H9 (cell line): Measurements from ENCODE around the gene PPP1R27. TPM values are rescaled to one million over a fixed set of nuclear protein-coding genes. Genes with fewer than 3 reads are reported as not detected.

ENCODE experiments used
- DNase-seq: peaks from one replicate; pipeline ENCODE4 v3.0.0-alpha.2; 2017
- H2AFZ ChIP-seq: one replicate; pipeline ENCODE4 v1.6.1; 2013; ENCODE audit warnings: mild to moderate bottlenecking, low read length, control low read depth, moderate library complexity
- H2AK5ac ChIP-seq: 2 replicates; pipeline ENCODE4 v1.6.1; 2013; ENCODE audit warnings: low read length, control low read depth, mixed read lengths; ENCODE audit not compliant: insufficient read length
- H2BK120ac ChIP-seq: one replicate; pipeline ENCODE4 v1.6.1; 2013; ENCODE audit warnings: low read depth, mild to moderate bottlenecking, low read length, control low read depth, inconsistent platforms; ENCODE audit not compliant: poor library complexity, severe bottlenecking
- H2BK12ac ChIP-seq: 2 replicates; pipeline ENCODE4 v1.6.1; 2013; ENCODE audit warnings: low read length, control low read depth, mixed read lengths, low read depth; ENCODE audit not compliant: insufficient read length
- H2BK15ac ChIP-seq: 2 replicates; pipeline ENCODE4 v1.6.1; 2013; ENCODE audit warnings: low read depth, low read length, control low read depth
- H2BK20ac ChIP-seq: one replicate; pipeline ENCODE4 v1.6.1; 2013; ENCODE audit warnings: low read depth, mild to moderate bottlenecking, low read length, control low read depth, inconsistent platforms; ENCODE audit not compliant: poor library complexity, severe bottlenecking
- H2BK5ac ChIP-seq: 2 replicates; pipeline ENCODE4 v1.6.1; 2013; ENCODE audit warnings: low read length, control low read depth, mixed read lengths; ENCODE audit not compliant: insufficient read length
- H3K14ac ChIP-seq: 2 replicates; pipeline ENCODE4 v1.6.1; 2013; ENCODE audit warnings: low read length, control low read depth; ENCODE audit not compliant: insufficient read depth
- H3K18ac ChIP-seq: 2 replicates; pipeline ENCODE4 v1.6.1; 2013; ENCODE audit warnings: low read depth, mild to moderate bottlenecking, mixed read lengths, low read length, control low read depth; ENCODE audit not compliant: insufficient read length
- H3K23ac ChIP-seq: 2 replicates; pipeline ENCODE4 v1.6.1; 2013; ENCODE audit warnings: low read length, control low read depth, mixed read lengths, low read depth; ENCODE audit not compliant: insufficient read length
- H3K23me2 ChIP-seq: 2 replicates; pipeline ENCODE4 v1.6.1; 2013; ENCODE audit warnings: low read depth, mild to moderate bottlenecking, mixed read lengths, low read length, control low read depth; ENCODE audit not compliant: insufficient read length, poor library complexity, severe bottlenecking
- H3K27ac ChIP-seq: 2 replicates; pipeline ENCODE4 v1.5.1; 2013; ENCODE audit warnings: low read length, control low read depth, mixed read lengths, low read depth; ENCODE audit not compliant: insufficient read length
- H3K27me3 ChIP-seq: 2 replicates; pipeline ENCODE4 v1.6.1; 2013; ENCODE audit warnings: low read length, control low read depth, inconsistent platforms; ENCODE audit not compliant: insufficient read depth
- H3K4ac ChIP-seq: 2 replicates; pipeline ENCODE4 v1.6.1; 2013; ENCODE audit warnings: low read depth, mild to moderate bottlenecking, control low read depth, inconsistent platforms, low read length, moderate library complexity
- H3K4me1 ChIP-seq: 2 replicates; pipeline ENCODE4 v1.6.1; 2013; ENCODE audit warnings: low read length, control low read depth, inconsistent platforms; ENCODE audit not compliant: insufficient read depth
- H3K4me2 ChIP-seq: 2 replicates; pipeline ENCODE4 v1.6.1; 2013; ENCODE audit warnings: low read length, control low read depth, mixed read lengths; ENCODE audit not compliant: insufficient read length, insufficient read depth
- H3K56ac ChIP-seq: 2 replicates; pipeline ENCODE4 v1.6.1; 2013; ENCODE audit warnings: low read depth, mild to moderate bottlenecking, mixed read lengths, low read length, control low read depth; ENCODE audit not compliant: insufficient read length
- H3K79me1 ChIP-seq: 2 replicates; pipeline ENCODE4 v1.6.1; 2013; ENCODE audit warnings: low read depth, mild to moderate bottlenecking, moderate library complexity, low read length, control low read depth, inconsistent platforms; ENCODE audit not compliant: insufficient read depth, poor library complexity, severe bottlenecking
- H3K79me2 ChIP-seq: 2 replicates; pipeline ENCODE4 v1.6.1; 2013; ENCODE audit warnings: low read length, control low read depth, inconsistent platforms; ENCODE audit not compliant: insufficient read depth
- H3K9ac ChIP-seq: 2 replicates; pipeline ENCODE4 v1.6.1; 2013; ENCODE audit warnings: low read length, control low read depth, mixed read lengths; ENCODE audit not compliant: insufficient read length; ENCODE audit errors: extremely low read depth
- H3K9me3 ChIP-seq: one replicate; pipeline ENCODE4 v1.6.1; 2013; ENCODE audit warnings: low read depth, low read length, inconsistent platforms; ENCODE audit not compliant: control insufficient read depth
- H3T11ph ChIP-seq: one replicate; pipeline ENCODE4 v1.6.1; 2013; ENCODE audit warnings: mild to moderate bottlenecking, low read length, control low read depth, inconsistent platforms
- H4K20me1 ChIP-seq: one replicate; pipeline ENCODE4 v1.6.1; 2013; ENCODE audit not compliant: control insufficient read depth, insufficient read length, insufficient read depth
- H4K5ac ChIP-seq: 2 replicates; pipeline ENCODE4 v1.6.1; 2013; ENCODE audit warnings: low read depth, mild to moderate bottlenecking, mixed read lengths, low read length, control low read depth; ENCODE audit not compliant: insufficient read length
- H4K8ac ChIP-seq: replicated peaks from 2 replicates; pipeline ENCODE4 v1.6.1; 2013; ENCODE audit warnings: low read length, control low read depth, mixed read lengths, low read depth; ENCODE audit not compliant: insufficient read length
- H4K91ac ChIP-seq: 2 replicates; pipeline ENCODE4 v1.6.1; 2013; ENCODE audit warnings: low read depth, mild to moderate bottlenecking, moderate library complexity, mixed read lengths, low read length, control low read depth; ENCODE audit not compliant: insufficient read length
- H3K27ac Mint-ChIP-seq, 3 experiments: 2 replicates in 2 of 3; 3 replicates in 1 of 3; pipeline ENCODE4 v1.8.0; 2020 to 2021; ENCODE audit warnings: mixed read lengths in 3 of 3, mild to moderate bottlenecking in 1 of 3, moderate library complexity in 1 of 3
- H3K27me3 Mint-ChIP-seq: 2 replicates; pipeline ENCODE4 v1.8.0; 2021; ENCODE audit warnings: low read depth, mild to moderate bottlenecking, moderate library complexity, mixed read lengths
- H3K36me3 Mint-ChIP-seq, 3 experiments: 2 replicates in 2 of 3; 3 replicates in 1 of 3; pipeline ENCODE4 v1.8.0; 2020 to 2021; ENCODE audit warnings: low read depth in 3 of 3, mixed read lengths in 3 of 3; ENCODE audit not compliant: insufficient read depth in 1 of 3
- H3K4me1 Mint-ChIP-seq, 2 experiments: 2 replicates each; pipeline ENCODE4 v1.8.0; 2020; ENCODE audit warnings: mixed read lengths in 2 of 2
- H3K4me3 Mint-ChIP-seq, 2 experiments: 2 replicates in 1 of 2; 3 replicates in 1 of 2; pipeline ENCODE4 v1.8.0; 2020 to 2021; ENCODE audit warnings: mild to moderate bottlenecking in 2 of 2, mixed read lengths in 2 of 2, moderate library complexity in 1 of 2
- H3K9me3 Mint-ChIP-seq, 2 experiments: 2 replicates in 1 of 2; 3 replicates in 1 of 2; pipeline ENCODE4 v1.8.0; 2020; ENCODE audit warnings: mild to moderate bottlenecking in 2 of 2, mixed read lengths in 2 of 2, moderate library complexity in 1 of 2
- CTCF ChIP-seq: fragments of 200-600 bp; sonication (generic); conservative IDR thresholded peaks from 3 replicates; pipeline ENCODE4 v1.8.0; 2021; ENCODE audit warnings: antibody characterized with exemption, mild to moderate bottlenecking
- WGBS: extraction: QIAGEN DNeasy Blood & Tissue Kit; methylation state at CpG from one replicate; pipeline ENCODE4 v1.1.7; 2013; ENCODE audit warnings: missing lambda C conversion rate, low lambda C conversion rate, mixed read lengths; ENCODE audit not compliant: insufficient read length; ENCODE audit errors: extremely low coverage; 5-methylcytosine and 5-hydroxymethylcytosine counted together
- total RNA-seq: library from RNA; stranded (reverse); gene quantifications from 2 replicates; pipeline ENCODE4 v1.2.1, GENCODE V29; 2021

Gene PPP1R27
- total RNA-seq, 1 experiment from 2014 or later, result 0.22 TPM

- H2BK20ac ChIP-seq, result no peak overlapping the region
- H3K4me1 ChIP-seq, result no peaks in the 10 kb centered on the region
- no peaks in the 10 kb centered on the region for H3K9me3 ChIP-seq
- no peaks in the 10 kb centered on the region for H3K79me2 ChIP-seq
- no peak overlapping the region for H3K4ac ChIP-seq
- H3K23ac ChIP-seq, result no peak overlapping the region
- no peak overlapping the region for H3K56ac ChIP-seq
- H2BK5ac ChIP-seq, result no peak overlapping the region
- TF ChIP-seq CTCF, result peak; percentile 98
- H3K18ac ChIP-seq, result no peak overlapping the region
- DNase-seq, result peak; percentile 86
- H2AFZ ChIP-seq, result no peak overlapping the region
- H2BK12ac ChIP-seq, result no peak overlapping the region
- no peaks in the 10 kb centered on the region; the same call in 1 of the 2 replicates for H3K27me3 Mint-ChIP-seq
- H4K8ac ChIP-seq, result no peak overlapping the region
- H4K20me1 ChIP-seq, result no peaks in the 10 kb centered on the region
- H3K27me3 ChIP-seq, result no peaks in the 10 kb centered on the region
- no peak overlapping the region for H3K27ac ChIP-seq
- no peak overlapping the region for H4K91ac ChIP-seq
- H3K9ac ChIP-seq, result peak overlapping the region; percentile 16
- no CpG with 5 or more reads among the region's 52 CpGs for WGBS
- H3K27ac Mint-ChIP-seq, result peak overlapping the region in 2 of 3 experiments; percentile 92 to 95; a peak in 4 of 7 replicates
- H3K14ac ChIP-seq, result 0 out of 2 replicates have a peak overlapping the region, but pooled peaks have one; percentile 14
- no peak overlapping the region for H2AK5ac ChIP-seq
- H3T11ph ChIP-seq, result no peak overlapping the region
- no peak overlapping the region for H2BK15ac ChIP-seq
- peaks cover 8% of the 10 kb centered on the region for H3K23me2 ChIP-seq
- H2BK120ac ChIP-seq, result no peak overlapping the region
- peak overlapping the region; percentile 61 for H3K4me2 ChIP-seq
- no peak overlapping the region for H4K5ac ChIP-seq
- H3K4me3 Mint-ChIP-seq, result peak overlapping the region; percentile 77 to 86
- peaks cover 17 to 34% of the 10 kb centered on the region in 2 experiments for H3K4me1 Mint-ChIP-seq
- H3K36me3 Mint-ChIP-seq, result peaks cover 5 to 16% (median 13%) of the 10 kb centered on the region in 3 experiments; a peak in 6 of 7 replicates
- no peaks in the 10 kb centered on the region for H3K9me3 Mint-ChIP-seq
- H3K79me1 ChIP-seq, result no peaks in the 10 kb centered on the region
These were observed 34.6 kb upstream of the PPP1R27 start for GRCh38 chr17:81869221-81870130.
